Mesothelial cell of epicardium (in vitro differentiated cells): Measurements from ENCODE around the gene ACTR3. TPM values are rescaled to one million over a fixed set of nuclear protein-coding genes. Genes with fewer than 3 reads are reported as not detected.

Source experiments
- DNase-seq, 2 experiments: peaks; one replicate each; pipeline ENCODE4 v3.0.0; 2021; ENCODE audit warnings: low spot score in 2 of 2; ENCODE audit not compliant: unreplicated experiment in 2 of 2
- H3K27ac Mint-ChIP-seq: 2 replicates; pipeline ENCODE4 v1.8.0; 2021; ENCODE audit warnings: mixed read lengths
- H3K27me3 Mint-ChIP-seq: 2 replicates; pipeline ENCODE4 v1.8.0; 2021; ENCODE audit warnings: low read depth, mixed read lengths
- H3K36me3 Mint-ChIP-seq: 2 replicates; pipeline ENCODE4 v1.8.0; 2021; ENCODE audit warnings: mixed read lengths
- H3K4me1 Mint-ChIP-seq: 2 replicates; pipeline ENCODE4 v1.8.0; 2021; ENCODE audit warnings: mixed read lengths
- H3K4me3 Mint-ChIP-seq: 2 replicates; pipeline ENCODE4 v1.8.0; 2021; ENCODE audit warnings: mild to moderate bottlenecking, moderate library complexity, mixed read lengths
- H3K9me3 Mint-ChIP-seq: 2 replicates; pipeline ENCODE4 v1.8.0; 2021; ENCODE audit warnings: mixed read lengths
- CTCF ChIP-seq: fragments of 200-600 bp; sonication (generic); IDR thresholded peaks from one replicate; pipeline ENCODE4 v1.5.0; 2021; ENCODE audit warnings: antibody characterized with exemption; ENCODE audit not compliant: unreplicated experiment
- total RNA-seq: library from RNA; stranded (reverse); gene quantifications from 3 replicates; pipeline ENCODE4 v1.2.1, GENCODE V29; 2021

ACTR3 gene
- total RNA-seq, 1 donor from 2014 or later = 151 TPM

GRCh38 chr2:113972766-113973165 is 82.9 kb downstream of the ACTR3 start:
- H3K4me3 Mint-ChIP-seq = no peak overlapping the region
- no peak overlapping the region for H3K27ac Mint-ChIP-seq
- TF ChIP-seq CTCF = no peak
- peaks cover 10% of the 10 kb centered on the region for H3K4me1 Mint-ChIP-seq
- no peaks in the 10 kb centered on the region for H3K27me3 Mint-ChIP-seq
- DNase-seq = no peak
- H3K9me3 Mint-ChIP-seq = no peaks in the 10 kb centered on the region
- no peaks in the 10 kb centered on the region for H3K36me3 Mint-ChIP-seq

GRCh38 chr2:113973810-113974209 is 83.9 kb downstream of the ACTR3 start:
- Mint-ChIP-seq H3K4me3 (no peak overlapping the region), H3K9me3 (no peaks in the 10 kb centered on the region), H3K27ac (no peak overlapping the region), H3K4me1 (peaks cover 9% of the 10 kb centered on the region), H3K27me3 (no peaks in the 10 kb centered on the region), H3K36me3 (peaks cover under 1% of the 10 kb centered on the region)
- no peak for DNase-seq
- TF ChIP-seq CTCF = no peak

- no peak for DNase-seq
- Mint-ChIP-seq H3K36me3 (peaks cover 3% of the 10 kb centered on the region), H3K4me1 (peaks cover 9% of the 10 kb centered on the region), H3K27me3 (no peaks in the 10 kb centered on the region), H3K9me3 (no peaks in the 10 kb centered on the region), H3K27ac (no peak overlapping the region), H3K4me3 (no peak overlapping the region)
- no peak for TF ChIP-seq CTCF
Observed at GRCh38 chr2:113974727-113975126, 84.8 kb downstream of the ACTR3 start.

- no peak for TF ChIP-seq CTCF
- Mint-ChIP-seq H3K4me1 (peaks cover 9% of the 10 kb centered on the region), H3K4me3 (no peak overlapping the region), H3K36me3 (peaks cover 5% of the 10 kb centered on the region), H3K27ac (no peak overlapping the region), H3K9me3 (no peaks in the 10 kb centered on the region), H3K27me3 (no peaks in the 10 kb centered on the region)
- no peak for DNase-seq
Observed at GRCh38 chr2:113976277-113976928, 86.5 kb downstream of the ACTR3 start.

GRCh38 chr2:113977060-113977659 is 87.3 kb downstream of the ACTR3 start:
- TF ChIP-seq CTCF = no peak
- Mint-ChIP-seq H3K27ac (no peak overlapping the region), H3K36me3 (peaks cover 5% of the 10 kb centered on the region), H3K9me3 (no peaks in the 10 kb centered on the region), H3K4me3 (no peak overlapping the region), H3K27me3 (no peaks in the 10 kb centered on the region), H3K4me1 (peaks cover 9% of the 10 kb centered on the region)
- DNase-seq = no peak
